ENCODE results near the gene PDCD6IP.
A peak's percentile ranks its signal among the peaks of the same experiment; 100 is the strongest.

Gene PDCD6IP

DNA sequence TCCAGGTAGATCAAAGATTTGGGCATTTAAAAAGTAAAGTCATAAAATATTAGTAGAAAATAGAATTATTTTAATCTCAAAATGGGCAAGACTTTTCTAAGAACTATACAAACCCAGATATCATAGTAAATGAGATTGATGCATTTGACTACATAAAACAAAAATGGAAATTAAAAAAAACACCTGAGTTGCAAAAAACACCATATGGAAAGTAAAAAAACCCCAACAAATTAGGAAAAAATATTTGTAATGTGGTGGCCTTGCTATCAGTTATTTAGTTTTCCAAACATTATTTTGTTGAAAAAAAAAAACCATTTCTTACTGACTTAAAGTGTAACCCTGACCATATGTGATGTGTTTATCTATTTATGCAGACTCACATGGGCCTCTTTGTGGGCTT, 97.2 kb downstream of the PDCD6IP start:
- DNase-seq (ENCODE audit: low spot score), result no peak

DNA sequence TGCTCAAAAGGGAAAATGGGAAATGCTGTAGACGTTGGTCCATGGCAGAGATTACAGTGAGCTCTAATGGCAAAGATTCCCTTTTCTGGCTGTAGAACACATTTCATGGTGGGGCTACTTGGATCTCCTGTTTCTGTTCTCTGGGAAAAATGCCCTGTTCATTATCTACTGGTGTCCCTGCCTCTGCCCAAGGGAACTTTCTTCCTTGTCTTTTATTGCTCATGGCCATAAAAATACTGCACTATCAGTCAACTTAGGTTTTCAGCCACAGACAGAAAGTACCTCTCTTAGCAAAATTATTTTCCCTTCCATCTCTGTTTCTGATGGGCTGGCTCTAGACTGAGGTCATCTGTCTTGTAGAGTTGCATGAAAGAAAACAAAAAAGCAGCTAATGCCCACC, 98.9 kb downstream of the PDCD6IP start:
- no peak for DNase-seq (ENCODE audit: low spot score)

DNA sequence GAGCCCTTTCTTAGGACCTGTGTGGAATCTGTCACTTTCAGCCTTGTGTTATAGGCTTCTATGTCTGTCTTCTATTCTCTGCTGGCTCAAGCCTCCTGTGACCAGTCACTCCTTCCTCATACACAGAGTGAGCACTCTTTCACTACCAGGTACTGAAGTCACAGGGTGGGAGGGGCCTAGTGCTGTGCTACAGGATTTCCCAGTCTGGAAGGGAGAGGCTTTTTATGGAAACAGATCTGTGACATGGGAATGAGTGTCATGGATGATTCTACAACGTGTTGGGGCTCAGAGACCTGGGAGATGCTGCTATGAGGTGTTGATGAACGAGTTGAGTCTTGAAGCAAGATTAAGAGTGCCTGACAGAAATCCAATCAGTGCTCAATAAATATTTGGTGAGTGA, 100.5 kb downstream of the PDCD6IP start:
- DNase-seq (ENCODE audit: low spot score), result no peak

DNA sequence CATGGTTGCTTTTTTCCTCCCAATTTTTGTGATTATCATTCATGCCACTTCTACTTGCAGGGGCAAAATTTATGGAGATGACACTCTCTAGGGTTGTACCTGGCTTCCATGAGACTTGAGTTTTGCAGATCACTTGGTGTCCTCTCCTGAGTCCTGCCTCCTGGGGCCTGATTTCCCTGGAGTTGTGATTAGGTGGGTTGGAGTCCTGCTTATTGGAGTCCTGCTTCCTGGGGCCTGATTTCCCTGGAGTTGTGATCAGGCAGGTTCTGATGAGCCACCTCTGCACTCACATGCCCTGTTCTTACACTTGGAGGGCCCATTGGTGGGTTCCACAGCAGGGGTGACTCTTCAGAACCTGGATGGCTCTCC, 102.0 kb downstream of the PDCD6IP start:
- no peak for DNase-seq (ENCODE audit: low spot score)

DNA sequence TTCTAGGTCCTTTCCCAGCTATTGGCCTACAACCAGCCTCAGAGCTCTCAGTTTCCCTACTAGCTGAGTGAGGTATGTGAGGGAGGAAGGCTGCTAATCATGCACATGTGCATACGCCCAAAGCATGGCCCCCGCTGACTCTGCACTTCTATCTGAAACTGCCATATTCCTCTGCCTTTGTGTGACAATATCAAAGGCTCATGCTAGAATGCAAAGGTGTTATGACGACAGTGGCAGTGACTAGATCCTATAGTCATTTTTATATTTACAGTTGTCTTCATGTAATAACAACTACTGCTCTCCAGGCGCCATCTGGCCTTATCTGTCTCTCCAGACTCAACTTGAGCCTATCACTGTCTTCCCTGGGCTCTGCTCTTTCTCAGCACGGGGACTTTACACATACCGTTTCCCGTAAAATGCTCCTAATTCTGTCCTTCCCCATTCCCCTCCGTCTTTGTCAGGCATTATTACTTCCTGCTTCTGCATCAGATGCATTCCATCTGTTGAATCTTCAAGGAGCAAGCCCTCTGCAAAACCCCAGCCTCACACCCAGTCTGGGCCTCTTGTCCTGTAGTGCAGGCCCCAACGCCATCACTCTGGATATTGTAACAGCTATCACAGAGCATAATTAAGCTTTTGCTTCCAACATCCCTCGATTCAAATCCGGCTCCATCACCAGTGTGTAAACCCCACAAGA, 102.5 kb downstream of the PDCD6IP start:
- DNase-seq (ENCODE audit: low spot score), result no peak

DNA sequence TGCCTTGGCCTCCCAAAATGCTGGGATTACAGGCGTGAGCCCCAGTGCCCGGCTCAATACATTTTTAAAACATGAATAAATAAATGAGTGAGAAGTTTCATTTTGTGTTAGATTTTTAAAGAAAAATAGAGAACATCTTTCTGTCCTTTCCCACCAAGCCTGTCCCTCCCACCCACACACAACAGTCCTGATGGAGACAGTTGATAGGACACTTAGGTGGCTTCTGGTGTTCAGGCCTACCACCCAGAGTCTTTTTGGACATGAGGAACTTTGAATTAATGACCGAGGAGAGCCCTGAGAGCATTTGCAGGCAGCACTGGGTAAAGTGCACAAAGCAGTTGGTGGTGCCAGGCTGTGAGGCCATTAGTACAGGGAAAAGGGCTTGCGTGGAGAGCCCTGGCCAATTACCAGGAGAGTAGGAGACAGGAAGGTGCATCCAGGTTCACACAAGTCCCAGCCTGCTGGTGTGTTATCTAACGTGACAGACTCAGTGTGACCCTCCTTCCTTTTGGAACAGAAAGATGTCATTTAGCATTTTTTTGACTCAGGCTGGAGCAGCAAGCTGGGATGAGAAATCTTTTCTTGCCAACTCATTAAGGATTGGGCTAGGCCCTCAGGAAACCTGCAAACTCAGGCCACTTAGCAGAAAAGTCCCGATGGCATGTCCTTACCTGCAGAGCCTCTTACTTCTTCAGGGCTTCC, 103.6 kb downstream of the PDCD6IP start:
- DNase-seq (ENCODE audit: low spot score), result no peak

DNA sequence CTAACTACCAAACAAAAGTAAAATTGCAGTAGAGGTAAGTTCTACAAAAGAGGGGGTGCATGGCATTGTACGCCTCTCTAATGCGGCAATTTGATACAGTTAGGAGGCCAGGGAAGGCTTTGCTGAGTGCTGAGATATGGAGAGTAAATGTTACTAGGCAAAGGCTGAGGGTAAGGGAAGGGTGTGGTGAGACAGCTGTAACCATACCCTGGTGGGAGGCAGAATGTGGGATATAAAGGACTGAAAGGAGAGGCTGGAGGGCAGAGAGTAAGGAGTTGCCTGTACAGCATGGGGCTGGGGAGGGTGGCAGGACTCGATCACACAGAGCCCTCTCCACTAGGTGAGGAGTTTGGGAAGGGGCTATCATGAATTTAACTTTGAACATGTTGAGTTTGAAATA, 106.3 kb downstream of the PDCD6IP start:
- no peak for DNase-seq (ENCODE audit: low spot score)

DNA sequence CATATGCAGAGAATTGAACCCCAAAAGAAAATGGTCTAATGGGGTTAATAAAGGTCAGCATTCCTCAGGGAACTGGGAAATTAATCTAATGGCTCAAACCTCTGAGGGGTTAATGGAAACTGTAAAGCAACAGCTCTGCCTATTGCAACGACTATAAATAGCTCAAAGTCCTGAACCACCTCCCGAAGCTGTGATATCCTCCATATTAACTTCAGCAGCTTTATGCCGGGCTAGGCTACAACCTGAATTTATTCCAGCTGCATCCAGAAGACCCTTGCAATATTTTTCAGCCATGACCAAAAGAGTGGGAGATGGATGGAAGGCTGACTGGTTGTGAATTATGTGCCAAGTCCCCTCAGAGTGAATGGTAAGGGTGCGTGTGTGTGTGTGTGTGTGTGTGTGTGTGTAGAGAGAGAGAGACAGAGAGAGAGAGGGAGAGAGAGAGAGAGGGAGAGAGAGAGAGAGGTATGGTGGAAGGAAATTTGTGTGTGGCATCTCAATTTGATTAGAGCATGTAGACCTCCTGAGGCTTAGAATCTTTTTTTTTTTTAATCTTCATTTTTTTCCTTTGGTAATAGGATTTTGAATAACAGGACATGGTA, 109.9 kb downstream of the PDCD6IP start:
- DNase-seq (ENCODE audit: low spot score), result no peak

DNA sequence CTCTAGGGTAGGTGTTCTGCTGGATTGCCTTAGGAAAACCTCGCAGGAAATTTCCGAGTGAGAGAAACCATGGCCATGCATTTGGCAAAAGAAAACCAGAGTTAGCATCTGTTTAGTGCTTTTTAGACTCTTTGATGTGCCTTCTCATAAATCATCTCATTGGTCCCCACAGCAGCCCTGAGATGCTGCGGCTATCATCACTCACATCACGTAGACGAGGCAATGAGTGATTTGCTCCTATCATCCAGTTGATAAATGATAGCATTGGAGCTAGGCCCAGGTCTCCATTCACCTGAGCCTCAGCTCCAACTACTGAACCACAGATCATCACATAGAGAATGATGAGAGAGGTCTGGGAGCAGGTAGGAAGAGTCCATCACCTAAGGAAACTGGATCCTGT, 111.1 kb downstream of the PDCD6IP start:
- DNase-seq (ENCODE audit: low spot score), result no peak

DNA sequence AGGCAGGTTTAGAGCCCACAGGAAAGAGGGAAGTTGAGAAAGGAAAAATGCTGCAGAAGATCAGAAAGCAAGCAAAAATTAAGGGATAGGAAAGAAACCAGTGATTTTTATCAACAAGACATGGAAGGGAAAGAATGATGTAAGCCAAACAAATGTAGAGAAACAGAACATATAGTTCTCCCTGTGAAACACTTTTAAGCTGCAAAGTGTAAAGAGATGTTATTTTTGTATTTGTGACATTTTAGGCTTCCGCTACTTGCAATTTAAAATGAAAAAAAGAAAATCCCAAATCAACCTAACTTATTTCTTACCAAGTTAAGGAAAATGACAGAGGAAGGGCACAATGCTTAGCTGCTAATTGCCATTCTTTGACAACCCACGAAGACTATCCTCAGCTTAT, 111.6 kb downstream of the PDCD6IP start:
- DNase-seq (ENCODE audit: low spot score), result no peak

DNA sequence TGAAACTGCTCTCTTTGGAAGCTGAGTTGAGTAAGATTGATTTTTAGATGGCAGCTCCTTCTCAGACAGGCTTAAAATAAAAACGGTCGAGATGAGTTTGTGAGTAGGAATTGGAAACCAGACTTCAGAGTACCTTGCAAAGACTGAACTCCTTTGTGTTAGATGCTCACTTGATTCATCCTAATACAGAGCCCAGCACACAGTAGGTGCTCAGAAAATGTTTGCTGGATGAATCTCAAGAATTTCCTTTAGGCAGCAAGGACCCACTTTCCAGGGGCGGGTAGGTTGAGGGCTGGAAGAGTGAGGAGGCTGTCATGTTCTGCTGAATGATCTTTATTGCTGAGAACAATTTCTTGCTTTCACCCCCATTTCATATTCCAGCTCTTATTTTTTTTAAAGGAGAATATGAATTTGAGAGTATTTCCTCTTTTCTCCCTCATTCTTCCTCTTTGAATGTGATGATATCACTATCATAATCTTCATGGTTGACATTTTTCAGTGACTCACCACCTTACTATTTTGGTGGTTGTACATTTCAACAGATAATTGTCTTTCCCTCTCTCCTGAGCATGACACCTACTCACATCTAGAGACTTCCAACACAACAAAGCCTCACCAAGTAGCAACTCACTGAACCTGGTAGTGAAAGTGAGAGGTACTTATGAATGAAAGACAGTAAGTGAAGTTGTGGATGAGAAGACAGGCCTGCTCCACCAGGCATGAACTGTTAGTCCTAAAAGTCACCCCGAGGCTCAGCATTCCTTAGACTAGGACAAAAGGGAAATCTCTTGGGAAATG, 113.3 kb downstream of the PDCD6IP start:
- no peak for DNase-seq (ENCODE audit: low spot score)

DNA sequence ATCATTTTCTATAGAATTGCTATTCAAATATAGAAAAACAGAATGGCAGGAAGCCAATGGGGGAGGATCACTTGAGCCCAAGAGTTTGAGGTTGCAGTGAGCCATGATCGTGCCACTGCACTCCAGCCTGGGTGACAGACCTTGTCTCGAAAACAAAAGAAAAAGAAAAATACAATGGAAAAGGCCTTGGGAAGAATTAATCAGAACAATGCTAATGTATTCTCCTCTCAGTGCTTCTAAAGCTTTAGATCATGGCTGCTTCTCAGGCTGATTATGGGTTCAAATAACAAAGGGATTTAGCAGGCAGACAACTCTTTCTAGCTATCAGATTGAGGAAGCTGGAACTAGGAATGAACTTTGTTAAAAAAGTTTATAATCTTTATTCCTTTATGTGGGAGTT, 115.8 kb downstream of the PDCD6IP start:
- DNase-seq (ENCODE audit: low spot score), result no peak

DNA sequence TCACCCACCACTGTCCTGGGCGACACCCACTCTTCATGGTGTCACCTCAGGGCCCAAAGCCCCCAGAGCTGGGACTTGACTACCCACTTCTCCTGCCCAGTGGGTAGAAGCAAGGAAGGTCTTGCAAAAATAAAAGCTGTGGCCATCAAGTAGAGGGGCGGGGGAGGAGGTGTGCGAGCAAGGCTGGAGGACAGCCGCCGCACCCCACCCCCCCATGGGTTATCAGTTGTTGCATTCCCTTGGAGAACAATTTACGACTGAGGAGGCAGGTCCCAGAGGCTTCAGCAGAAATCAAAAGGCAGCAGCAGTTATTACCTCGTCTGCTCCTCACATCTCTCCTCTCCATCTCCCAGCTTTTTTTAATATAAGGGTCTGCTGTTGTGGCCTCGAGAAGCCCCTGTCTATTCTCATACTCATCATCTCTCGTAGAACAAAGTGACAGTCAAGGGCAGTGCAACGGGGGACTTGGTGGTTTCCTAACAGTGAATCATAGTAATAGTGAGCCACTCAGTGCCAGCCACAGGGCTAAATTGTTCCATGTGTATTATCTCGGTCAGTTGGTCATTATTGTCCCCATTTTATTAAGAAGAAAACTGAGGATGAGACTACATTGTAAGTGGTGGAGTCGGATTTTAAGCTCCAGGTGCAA, 116.4 kb downstream of the PDCD6IP start:
- DNase-seq (ENCODE audit: low spot score), result no peak

DNA sequence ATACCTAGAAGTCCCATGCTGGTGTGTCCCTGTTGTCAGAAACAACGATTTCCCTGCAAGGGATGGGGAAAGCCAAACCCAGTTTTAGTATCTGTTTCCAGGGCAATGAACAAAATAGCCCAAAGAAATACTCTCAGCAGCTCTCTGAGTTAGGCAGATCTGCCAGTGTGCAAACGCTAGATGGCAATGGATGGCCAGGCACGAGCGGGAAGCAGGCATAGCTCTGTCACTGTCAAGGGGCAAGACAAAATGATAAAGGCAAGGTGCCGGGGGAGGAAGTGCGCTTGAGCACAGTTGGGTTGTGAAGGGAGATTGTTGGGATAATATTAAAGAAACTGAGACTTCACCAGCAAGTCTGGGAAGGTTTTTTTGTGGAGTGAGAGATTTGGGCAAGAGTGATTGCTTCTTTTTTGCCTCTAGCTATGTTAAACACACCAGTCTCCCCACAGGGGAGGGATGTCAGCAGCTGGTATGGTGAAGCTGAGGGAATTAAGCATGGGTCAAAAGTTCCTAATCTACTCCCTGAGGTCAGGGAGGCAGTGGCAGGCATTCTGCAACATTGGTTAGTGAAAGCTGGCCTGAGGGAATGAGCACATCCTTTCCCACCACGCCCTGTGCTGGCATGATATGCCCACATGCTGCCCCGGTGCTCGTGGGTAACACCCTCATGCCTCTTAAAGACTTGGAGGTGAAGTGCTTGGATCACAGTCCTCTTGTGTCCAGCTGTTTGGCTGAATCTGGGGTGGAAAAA, 117.5 kb downstream of the PDCD6IP start:
- DNase-seq (ENCODE audit: low spot score), result peak; percentile 21

DNA sequence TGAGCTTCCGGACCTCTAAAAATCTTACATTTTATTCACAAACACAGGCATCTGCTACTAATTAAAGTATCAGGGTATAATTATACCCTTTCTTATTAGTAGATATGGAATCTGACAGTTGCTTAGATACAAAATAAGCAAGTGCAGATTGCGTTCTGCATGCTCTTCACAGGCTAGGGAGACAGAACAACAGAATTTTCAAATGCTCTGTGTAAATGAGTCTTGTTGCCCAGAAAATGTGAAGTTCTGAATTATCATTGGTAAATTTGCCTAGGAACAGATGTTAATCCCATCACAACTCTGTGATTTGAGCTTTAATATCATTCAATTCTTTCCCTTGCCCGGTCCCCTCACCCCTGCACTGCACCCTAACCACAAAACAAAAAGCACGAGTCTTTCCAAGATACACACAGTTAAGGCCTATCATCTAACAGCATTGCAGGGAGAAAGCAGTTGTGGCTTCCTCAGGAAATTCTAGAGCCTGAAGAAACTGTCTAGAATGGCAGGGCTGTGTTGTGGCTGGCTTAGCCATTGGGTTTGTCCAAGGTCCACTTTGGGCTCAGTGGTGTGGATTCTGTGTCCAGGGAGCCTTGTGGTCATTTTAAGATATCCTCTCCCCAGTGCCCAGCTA, 119.8 kb downstream of the PDCD6IP start:
- no peak for DNase-seq (ENCODE audit: low spot score)

Measured in globus pallidus (tissue), 1 donor.